Effector memory CD4-positive, alpha-beta T cell (primary cell): ENCODE data around the gene ZC3H12A.

ENCODE experiments used
- DNase-seq, 3 donors: peaks; one replicate each; pipeline ENCODE4 v3.0.0-alpha.2; 2020
- H3K27ac ChIP-seq: 2 replicates; pipeline ENCODE4 v1.7.0; 2013; ENCODE audit warnings: mild to moderate bottlenecking, low read length, moderate library complexity; ENCODE audit not compliant: insufficient read depth, poor library complexity, severe bottlenecking
- H3K27me3 ChIP-seq: replicated peaks from 2 replicates; pipeline ENCODE4 v1.7.0; 2013; ENCODE audit warnings: mild to moderate bottlenecking, low read length; ENCODE audit not compliant: insufficient read depth, control insufficient read depth, poor library complexity, severe bottlenecking
- H3K36me3 ChIP-seq: 2 replicates; pipeline ENCODE4 v1.7.0; 2013; ENCODE audit warnings: mild to moderate bottlenecking, low read length, moderate library complexity; ENCODE audit not compliant: control insufficient read depth, insufficient read depth
- H3K4me1 ChIP-seq: 2 replicates; pipeline ENCODE4 v1.7.0; 2013; ENCODE audit warnings: low read length, mild to moderate bottlenecking; ENCODE audit not compliant: control insufficient read depth, insufficient read depth, poor library complexity, severe bottlenecking
- H3K4me3 ChIP-seq: 2 replicates; pipeline ENCODE4 v1.7.0; 2013; ENCODE audit warnings: low read length, low read depth, mild to moderate bottlenecking; ENCODE audit not compliant: insufficient read depth, poor library complexity, severe bottlenecking
- H3K9me3 ChIP-seq: 2 replicates; pipeline ENCODE4 v1.7.0; 2013; ENCODE audit warnings: mild to moderate bottlenecking, low read length, moderate library complexity; ENCODE audit not compliant: control insufficient read depth
- total RNA-seq, 3 donors: gene quantifications; one replicate each; lab custom pipeline; 2026; lab: John Stamatoyannopoulos, UW

Gene ZC3H12A
- 308 to 515 (median 334) reads per million in 3 donors for total RNA-seq

- Histone ChIP-seq H3K27me3 (no peaks in the 10 kb centered on the region), H3K9me3 (no peaks in the 10 kb centered on the region), H3K4me1 (peaks cover 43% of the 10 kb centered on the region), H3K36me3 (peaks cover 14% of the 10 kb centered on the region), H3K27ac (peak within 1 kb of the TSS; percentile 99), H3K4me3 (peak within 1 kb of the TSS; percentile 98)
- DNase-seq = peak; percentile 82 to 93 (median 89)
Measured at GRCh38 chr1:37474046-37474696, at the start of gene ZC3H12A. TSS of gene ZC3H12A (plus strand) at chr1:37474580. CDS start at chr1:37475497, 917 bp downstream.

GRCh38 chr1:37425221-37425620 lies 49.2 kb upstream of the ZC3H12A start:
- Histone ChIP-seq H3K27ac (no peak overlapping the region), H3K9me3 (no peaks in the 10 kb centered on the region), H3K4me1 (no peaks in the 10 kb centered on the region), H3K4me3 (no peak overlapping the region), H3K36me3 (no peaks in the 10 kb centered on the region), H3K27me3 (no peaks in the 10 kb centered on the region)
- no peak for DNase-seq

GRCh38 chr1:37429029-37429428 lies 45.4 kb upstream of the ZC3H12A start:
- H3K27ac ChIP-seq = no peak overlapping the region

GRCh38 chr1:37430103-37430985 lies 44.0 kb upstream of the ZC3H12A start:
- no peak overlapping the region for H3K4me3 ChIP-seq
- H3K4me1 ChIP-seq = no peaks in the 10 kb centered on the region
- H3K9me3 ChIP-seq = no peaks in the 10 kb centered on the region
- no peaks in the 10 kb centered on the region for H3K36me3 ChIP-seq
- H3K27ac ChIP-seq = no peak overlapping the region
- DNase-seq = no peak
- no peaks in the 10 kb centered on the region for H3K27me3 ChIP-seq

More at GRCh38 chr1:37429029-37429428, 45.4 kb upstream of the ZC3H12A start:
- H3K27me3 ChIP-seq = no peaks in the 10 kb centered on the region
- no peaks in the 10 kb centered on the region for H3K9me3 ChIP-seq
- H3K4me1 ChIP-seq = no peaks in the 10 kb centered on the region
- no peak for DNase-seq
- H3K4me3 ChIP-seq = no peak overlapping the region
- no peaks in the 10 kb centered on the region for H3K36me3 ChIP-seq

GRCh38 chr1:37432716-37433115 lies 41.7 kb upstream of the ZC3H12A start:
- H3K36me3 ChIP-seq = no peaks in the 10 kb centered on the region
- DNase-seq = no peak
- H3K4me3 ChIP-seq = no peak overlapping the region
- H3K27ac ChIP-seq = no peak overlapping the region
- H3K4me1 ChIP-seq = no peaks in the 10 kb centered on the region
- no peaks in the 10 kb centered on the region for H3K27me3 ChIP-seq
- no peaks in the 10 kb centered on the region for H3K9me3 ChIP-seq

GRCh38 chr1:37433171-37433570 lies 41.2 kb upstream of the ZC3H12A start:
- Histone ChIP-seq H3K9me3 (no peaks in the 10 kb centered on the region), H3K36me3 (no peaks in the 10 kb centered on the region), H3K4me1 (no peaks in the 10 kb centered on the region), H3K27me3 (no peaks in the 10 kb centered on the region), H3K4me3 (no peak overlapping the region), H3K27ac (no peak overlapping the region)
- DNase-seq = no peak

- Histone ChIP-seq H3K4me1 (no peaks in the 10 kb centered on the region), H3K36me3 (no peaks in the 10 kb centered on the region), H3K27ac (no peak overlapping the region), H3K9me3 (no peaks in the 10 kb centered on the region), H3K4me3 (no peak overlapping the region), H3K27me3 (no peaks in the 10 kb centered on the region)
- DNase-seq = peak; percentile 21 to 53 (median 23)
Measured at GRCh38 chr1:37434292-37435225, 39.8 kb upstream of the ZC3H12A start.

- Histone ChIP-seq H3K27ac (no peak overlapping the region), H3K27me3 (no peaks in the 10 kb centered on the region), H3K9me3 (no peaks in the 10 kb centered on the region), H3K36me3 (no peaks in the 10 kb centered on the region), H3K4me1 (no peaks in the 10 kb centered on the region), H3K4me3 (no peak overlapping the region)
- no peak for DNase-seq
Measured at GRCh38 chr1:37437087-37437486, 37.3 kb upstream of the ZC3H12A start.

GRCh38 chr1:37438037-37438868 lies 36.1 kb upstream of the ZC3H12A start:
- Histone ChIP-seq H3K36me3 (no peaks in the 10 kb centered on the region), H3K9me3 (no peaks in the 10 kb centered on the region), H3K27ac (no peak overlapping the region), H3K4me3 (no peak overlapping the region), H3K27me3 (no peaks in the 10 kb centered on the region), H3K4me1 (no peaks in the 10 kb centered on the region)
- DNase-seq = no peak
